GM18870 (cell line): ENCODE results near the gene SARS2.
A peak's percentile ranks its signal among the peaks of the same experiment; 100 is the strongest.

Source experiments
- ATAC-seq: cut with Tn5 transposase; IDR thresholded peaks from one replicate; pipeline ENCODE4 v1.9.1; 2021; ENCODE audit warnings: moderate library complexity; ENCODE audit not compliant: unreplicated experiment

Gene SARS2

DNA sequence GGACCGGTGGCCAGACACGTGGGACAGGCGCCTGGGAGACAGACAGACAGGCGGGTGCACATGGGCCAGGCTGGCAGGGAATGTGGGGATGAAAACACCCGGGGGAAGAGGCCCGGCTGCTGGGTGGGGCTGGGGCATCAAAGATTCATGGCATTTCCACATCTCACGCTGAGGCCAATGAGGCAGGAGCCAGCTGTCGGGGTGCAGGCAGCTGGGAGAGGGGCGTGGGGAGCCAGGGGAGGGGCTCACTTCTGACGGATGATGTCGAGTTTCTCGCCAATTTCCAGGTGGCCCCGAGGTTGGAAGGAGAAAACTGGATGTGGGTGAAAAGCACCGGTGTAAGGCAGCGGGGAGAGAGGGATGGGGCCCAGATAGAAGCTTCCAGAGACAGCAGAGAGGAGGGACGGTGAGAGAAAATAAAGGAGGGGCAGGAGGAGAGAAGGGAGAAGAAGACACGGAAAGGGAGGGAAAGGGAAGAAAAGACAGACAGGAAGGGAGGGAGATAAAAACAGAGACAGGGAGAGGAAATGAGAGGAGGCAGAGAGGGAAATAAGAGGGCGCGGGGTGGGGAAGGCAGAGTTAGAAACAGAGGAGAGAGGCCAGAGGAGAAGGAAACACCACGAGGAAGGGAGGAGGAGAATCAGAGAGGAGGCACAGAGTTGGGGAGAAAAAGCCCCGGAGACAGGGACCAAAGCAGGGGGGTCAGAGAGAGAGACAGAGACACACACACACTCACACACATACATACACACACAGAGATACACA, 10.5 kb downstream of the SARS2 start:
- no peak for ATAC-seq

DNA sequence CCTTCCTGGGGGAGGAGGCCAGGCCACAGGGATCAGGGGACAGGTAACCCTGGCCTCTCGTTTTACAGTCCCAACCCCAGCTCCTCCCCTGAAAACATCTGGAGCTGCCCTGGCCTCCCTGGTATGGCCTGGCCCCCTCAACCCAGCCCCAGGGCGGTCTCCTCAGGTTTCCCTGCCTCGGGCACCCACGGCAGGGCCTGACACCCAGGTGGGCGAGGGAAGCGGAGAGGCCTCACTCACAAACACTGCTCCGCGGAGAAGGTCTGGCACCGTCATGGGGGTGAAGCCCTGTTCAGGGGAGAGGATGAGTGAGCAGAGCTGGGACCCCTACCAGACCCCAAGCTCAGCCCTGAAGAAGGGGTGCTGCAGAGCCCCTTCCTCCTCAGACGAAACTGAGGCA, 12.0 kb downstream of the SARS2 start:
- no peak for ATAC-seq

DNA sequence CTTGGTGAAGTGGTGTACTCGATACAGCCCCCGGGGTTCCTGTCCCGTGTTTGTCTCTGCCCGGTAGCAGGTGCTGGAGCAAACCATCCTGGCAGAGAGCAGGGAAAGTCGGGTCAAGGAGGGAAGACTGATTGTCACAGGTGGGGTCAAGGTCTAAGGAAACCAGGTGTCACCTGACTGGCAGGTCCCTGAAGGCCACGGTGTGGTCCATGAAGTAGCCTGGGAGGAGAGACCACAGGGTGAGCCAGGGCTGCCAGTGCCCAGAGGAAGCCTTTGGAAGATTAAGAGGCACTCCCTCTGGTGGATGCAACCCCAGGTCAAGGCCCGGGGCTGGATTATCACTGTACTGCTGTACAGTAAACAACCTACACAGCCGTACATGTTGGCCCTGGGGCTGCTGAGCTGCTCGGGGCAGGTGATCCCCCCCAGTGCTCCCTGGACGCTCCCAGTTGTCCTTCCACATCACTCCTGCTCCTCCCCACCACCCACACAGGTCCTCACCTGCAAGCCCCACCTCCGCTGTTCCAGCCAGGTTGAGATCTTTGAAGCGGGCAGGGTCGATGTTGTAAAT, 12.6 kb downstream of the SARS2 start:
- no peak for ATAC-seq

DNA sequence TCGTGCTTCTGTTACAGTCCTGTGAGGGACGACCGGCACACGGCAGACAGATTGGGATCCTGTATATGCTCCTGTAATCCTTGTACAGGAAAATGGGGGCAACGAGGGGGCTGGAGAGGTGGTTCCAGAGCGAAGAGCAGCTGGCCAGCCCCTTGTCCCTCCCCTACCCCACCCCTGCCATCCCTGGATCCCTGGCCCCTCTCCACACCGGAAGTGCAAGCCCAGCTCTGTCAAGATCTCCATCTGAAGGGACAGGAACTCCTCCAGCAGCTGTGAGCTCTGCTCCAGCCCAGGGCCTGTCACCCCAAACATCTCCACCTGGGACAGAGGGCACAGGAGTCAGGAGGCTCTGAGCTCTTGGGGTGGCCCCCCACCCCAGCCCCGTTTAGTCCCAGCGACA, 13.0 kb downstream of the SARS2 start:
- no peak for ATAC-seq

DNA sequence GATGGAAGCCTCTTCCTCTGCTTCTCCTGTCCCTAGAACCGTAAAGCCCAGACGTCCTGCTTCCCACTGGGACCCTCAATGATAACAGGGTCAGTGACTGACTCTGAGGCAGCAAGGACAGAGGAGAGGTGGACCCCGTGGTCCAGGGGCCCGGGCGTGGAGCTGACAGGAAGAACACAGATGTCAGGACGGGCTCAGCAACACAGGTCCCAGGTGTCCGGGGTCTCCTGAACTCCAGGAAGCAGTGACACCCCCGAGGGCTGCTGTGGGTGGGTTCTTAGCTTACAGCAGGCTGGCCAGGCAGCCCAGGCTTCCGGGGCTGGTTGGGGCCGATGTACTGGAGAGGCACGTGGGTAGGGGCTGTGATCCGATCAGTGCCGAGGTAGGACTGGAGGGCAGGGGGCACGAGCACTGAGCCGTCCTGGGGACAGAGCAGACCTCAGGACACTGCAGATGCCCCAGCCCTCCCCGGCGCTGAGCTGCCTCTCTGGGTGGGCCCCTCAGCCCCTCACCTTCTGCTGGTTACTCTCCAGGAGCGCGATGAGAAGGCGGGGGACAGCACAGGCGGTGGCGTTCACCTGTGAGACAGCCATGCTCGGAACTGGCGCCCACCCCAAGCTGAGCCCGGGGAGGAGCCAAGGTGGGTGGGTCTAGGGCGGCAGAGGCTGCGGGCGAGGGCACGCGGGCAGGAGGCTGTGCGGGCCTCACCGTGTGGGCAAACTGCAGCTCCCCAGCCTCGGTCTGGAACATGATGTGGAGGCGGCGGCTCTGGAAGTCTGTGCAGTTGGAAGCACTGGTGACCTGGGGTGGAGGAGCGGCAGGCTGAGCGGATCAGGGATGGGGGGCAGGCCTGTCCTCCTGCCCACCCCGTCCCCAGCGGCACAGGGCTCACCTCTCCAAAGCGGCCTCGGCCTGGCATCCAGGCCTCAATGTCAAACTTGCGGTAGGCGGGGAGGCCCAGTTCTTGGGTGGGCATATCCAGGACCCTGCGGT, 14.9 kb downstream of the SARS2 start:
- no peak for ATAC-seq

DNA sequence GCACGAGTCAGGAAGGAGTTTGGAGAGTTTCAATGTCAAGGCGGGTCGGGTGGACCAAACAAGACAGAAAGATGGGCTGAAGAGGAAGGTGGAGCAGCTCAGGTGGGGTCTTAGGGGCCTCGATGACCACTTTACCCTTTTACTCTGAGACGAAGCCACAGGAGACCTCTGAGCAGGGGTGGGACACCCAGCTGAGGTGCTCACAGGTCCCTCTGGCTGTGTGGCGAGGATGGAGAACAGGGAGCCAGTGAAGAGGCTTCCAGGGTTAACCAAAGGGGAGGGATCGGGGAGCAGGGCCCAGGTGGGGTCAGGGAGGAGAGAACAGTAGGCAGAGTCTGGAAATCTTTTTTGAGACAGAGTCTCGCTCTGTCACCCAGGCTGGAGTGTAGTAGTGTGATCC, 16.6 kb downstream of the SARS2 start:
- ATAC-seq: no peak

DNA sequence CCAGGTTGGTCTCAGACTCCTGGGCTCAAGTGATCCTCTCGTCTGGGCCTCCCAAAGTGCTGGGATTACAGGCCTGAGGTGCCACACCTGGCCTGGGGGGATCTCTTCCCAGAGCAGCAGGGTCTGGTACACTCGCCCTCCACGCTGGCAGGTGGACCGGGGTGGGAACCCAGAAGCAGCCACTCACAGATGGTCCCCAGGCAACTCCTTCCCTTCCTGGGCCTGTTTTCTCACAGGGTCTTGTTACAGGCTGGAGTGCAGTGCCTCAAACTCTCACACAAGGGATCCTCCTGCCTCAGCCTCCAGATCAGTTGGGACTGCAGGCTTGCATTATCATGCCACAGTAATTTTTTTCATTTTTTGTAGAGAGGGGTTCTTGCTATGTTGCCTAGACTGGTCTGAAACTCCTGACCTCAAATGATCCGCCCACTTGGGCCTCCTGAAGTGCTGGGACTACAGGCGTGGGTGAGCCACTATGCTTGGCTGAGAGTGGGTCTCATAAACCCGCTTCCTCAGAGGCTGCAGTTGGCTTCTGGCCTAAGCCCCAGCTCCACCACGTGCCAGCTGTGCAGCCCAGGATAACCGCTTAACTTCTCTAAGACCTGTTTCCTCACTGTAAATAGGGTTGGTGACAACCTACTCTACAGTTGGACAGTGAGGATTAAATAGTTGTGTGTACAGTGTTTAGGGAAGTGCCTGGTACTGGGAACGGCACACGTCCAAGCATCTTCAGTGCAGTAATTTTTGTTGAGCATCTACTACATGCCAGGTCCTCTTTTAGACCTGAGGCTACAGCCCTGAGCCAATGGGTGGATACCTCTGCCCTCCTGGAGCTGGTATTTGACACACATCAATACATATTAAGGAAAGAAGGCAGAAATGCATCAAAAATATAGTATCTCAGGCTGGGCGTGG, 17.7 kb downstream of the SARS2 start:
- no peak for ATAC-seq

DNA sequence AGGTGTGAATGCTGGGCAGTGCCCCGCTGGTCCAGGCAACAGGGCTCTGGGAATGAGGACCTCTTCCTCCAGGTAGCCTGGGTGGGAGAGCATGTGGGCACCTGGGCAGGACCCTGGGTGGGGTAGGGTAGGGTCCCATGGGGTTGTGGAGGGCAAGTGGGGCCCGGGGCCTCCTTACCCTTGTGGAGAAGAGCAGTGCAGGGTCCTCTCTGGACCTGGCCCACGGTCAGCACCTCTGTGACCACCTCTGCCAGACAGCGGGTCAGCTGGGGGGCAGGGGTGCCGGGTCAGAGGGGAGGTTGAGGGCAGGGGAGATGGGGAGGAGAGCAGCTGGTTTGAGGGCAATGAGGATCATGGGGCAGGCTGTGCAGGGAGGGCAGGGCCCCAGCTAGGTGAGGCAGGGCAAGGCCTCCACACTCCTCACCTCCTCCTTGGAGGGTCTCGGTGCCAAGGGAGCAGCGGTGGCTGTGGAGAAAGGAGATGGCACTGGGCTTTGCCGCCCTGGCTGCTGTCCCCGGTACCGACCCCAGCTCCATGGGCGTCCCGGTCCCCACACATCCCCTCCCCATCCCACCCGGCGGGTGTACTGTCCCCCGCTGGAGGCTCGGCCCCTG, 19.1 kb downstream of the SARS2 start:
- no peak for ATAC-seq

DNA sequence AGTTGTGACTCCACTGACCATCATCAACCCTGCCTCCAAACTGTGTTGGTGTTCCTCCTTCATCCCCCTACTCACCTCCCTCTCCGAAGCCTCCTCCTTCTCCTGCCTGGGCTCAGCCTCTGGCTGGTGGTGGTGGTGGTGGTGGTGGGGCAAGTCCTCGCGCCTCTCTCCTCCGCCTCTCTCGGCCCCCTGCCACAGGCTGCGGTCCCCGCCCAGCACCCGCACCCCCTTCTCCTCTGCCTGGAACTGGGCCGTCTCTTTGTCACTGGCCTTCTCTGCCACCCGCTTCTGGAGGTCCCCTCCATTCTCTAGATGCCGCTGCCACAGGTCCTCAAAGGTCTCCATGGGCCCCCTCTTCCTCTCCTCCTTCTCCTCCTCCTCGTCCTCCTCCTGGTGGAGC, 20.1 kb downstream of the SARS2 start:
- no peak for ATAC-seq

DNA sequence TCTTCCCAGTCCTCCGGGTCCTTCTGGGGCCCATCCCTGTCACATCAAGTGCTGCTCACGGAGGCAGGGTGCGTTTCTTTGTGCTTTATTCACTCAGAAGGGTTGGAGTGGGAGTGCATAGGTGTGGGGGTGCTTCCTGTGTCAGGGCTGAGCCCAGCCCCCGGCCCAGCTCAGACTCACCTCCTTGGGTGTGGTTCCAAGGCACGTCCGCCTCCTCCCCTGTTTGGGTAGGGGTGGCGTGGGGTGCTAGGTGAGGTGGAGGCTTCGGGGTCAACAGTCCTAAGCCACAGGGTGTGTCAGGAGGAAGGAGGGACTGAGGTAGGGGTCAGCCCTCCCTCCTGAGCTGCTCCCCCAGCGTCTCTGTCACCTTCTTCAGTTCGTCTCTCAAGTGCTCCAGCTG, 21.7 kb downstream of the SARS2 start:
- ATAC-seq: no peak

DNA sequence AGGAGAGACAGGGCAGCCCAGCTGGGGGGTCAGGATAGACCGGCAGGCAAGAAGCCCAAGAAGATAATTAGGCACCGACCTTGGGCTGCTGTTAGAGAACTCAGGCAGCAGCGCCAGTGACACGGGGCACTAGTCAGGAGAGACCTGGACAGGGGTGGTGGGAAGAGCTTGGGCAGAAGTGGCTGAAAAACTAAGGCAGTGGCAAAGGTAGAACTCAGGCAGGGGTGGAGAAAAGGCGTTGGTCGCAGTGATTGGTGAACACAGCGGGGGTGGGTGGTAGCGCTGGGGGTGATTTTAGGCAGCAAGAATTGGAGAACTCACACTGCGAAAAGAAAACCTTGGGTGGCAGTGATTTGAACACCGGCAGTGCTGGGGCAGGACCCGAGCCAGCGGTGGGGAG, 22.9 kb downstream of the SARS2 start:
- no peak for ATAC-seq

DNA sequence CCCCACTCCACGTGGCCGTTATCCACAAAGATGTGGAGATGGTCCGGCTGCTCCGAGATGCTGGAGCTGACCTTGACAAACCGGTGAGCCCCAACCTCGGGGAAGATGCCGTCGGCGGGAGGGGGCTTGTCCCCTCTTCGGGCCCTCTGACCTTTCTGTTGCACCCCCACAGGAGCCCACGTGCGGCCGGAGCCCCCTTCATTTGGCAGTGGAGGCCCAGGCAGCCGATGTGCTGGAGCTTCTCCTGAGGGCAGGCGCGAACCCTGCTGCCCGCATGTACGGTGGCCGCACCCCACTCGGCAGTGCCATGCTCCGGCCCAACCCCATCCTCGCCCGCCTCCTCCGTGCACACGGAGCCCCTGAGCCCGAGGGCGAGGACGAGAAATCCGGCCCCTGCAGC, 23.3 kb downstream of the SARS2 start:
- no peak for ATAC-seq

DNA sequence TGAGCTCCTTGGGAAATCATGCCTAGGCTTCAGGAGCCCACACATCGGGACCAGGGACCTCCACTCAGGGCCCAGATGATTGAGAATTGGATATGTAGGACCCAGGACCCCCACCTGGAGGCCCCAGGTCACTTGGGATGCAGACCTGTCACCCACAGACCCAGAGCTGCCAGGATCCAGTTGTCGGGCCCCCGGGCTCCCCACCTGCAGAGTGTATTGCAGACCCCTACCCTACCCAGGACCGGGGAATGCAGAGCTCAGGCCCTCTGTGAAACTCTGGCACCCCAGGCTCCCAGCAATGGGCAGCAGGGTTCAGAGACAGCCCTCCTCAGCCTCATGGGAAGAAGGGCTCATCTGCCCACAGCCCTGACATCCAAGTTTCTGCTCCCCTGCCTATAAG, 24.9 kb downstream of the SARS2 start:
- no peak for ATAC-seq

DNA sequence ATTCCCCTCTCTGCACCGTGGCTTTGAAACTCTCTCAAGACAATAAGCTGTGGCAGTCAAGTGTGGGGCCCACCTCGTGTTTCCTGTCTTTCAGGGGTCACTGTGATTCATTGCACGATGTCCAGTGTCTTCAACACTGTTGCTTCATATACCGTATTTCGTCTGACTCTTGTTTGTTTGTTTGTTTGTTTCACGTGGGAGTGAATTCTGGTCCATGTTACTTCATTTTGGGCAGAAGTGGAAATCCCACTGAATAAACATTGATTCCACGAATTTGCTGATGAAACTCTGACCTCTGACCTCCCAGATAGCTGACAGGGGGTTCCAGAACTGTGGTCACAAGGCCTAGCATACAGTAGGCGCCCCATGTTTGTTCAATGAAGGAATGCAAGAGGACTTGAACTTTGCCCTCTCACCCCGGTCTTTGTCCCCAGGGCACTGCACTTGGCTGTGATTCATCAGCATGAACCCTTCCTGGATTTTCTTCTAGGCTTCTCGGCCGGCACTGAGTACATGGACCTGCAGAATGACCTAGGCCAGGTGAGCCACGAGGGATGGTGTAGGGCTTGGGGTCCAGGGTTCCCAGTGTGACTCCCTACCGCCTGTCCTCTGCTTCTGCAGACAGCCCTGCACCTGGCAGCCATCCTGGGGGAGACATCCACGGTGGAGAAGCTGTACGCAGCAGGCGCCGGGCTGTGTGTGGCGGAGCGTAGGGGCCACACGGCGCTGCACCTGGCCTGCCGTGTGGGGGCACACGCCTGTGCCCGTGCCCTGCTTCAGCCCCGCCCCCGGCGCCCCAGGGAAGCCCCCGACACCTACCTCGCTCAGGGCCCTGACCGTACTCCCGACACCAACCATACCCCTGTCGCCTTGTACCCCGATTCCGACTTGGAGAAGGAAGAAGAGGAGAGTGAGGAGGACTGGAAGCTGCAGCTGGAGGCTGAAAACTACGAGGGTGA, 25.7 kb downstream of the SARS2 start:
- ATAC-seq: no peak

DNA sequence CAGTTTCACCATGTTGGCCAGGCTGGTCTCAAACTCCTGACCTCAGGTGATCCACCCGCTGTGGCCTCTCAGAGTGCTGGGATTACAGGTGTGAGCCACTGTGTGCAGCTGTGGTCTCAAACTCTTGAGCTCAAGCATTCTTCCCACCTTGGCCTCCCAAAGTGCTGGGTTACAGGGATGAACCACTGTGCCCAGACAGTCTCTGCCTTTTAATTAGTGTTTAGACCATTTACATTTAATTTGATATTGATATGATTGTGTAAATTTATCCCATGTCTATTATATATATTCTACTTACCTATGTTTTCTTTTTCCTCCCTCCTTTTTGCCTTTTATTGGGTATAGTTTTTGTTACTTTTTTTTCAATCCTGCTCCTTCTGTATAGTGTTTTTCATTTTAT, 28.9 kb downstream of the SARS2 start:
- no peak for ATAC-seq

DNA sequence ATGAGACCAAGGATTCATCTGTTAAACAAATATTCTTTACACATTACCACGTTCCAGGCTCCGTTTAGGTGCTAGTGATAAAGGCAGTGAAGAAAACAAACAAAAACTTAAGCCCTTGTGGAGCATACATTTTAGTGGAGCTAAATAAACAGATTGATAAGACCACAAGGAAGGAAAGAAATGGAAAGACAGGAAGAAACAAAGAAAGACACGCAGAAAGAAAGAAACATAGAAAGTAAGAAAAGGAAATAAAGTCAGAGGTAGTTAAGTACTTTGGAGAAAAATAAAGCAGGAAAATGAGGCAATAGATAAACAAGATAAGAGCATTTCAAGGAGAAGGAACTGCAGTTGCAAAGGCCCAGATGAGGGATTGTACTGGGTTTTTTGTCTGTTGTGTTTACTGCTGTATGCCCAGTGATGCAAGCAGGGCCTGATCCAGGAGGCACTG, 29.8 kb downstream of the SARS2 start:
- ATAC-seq: no peak

DNA sequence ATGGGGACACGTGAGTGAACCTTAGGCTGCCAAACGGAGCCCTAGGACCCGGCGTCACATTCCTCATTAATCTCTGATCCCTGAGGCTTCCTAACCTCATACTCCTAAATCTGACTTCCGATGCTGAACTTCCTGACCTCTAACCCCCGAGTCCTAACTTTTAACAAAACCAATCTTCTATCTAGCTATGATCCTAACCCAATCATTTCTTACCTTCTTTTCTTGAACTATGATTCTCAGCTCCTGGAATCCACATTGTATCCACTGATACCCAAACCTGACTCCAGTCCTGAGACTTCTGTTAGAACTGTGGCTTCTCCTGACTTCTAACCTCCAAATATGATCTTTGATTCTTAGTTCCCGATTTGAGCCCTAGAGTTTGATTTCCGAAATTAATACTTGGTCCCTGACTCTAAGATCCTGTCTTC, 30.3 kb downstream of the SARS2 start:
- ATAC-seq: no peak

DNA sequence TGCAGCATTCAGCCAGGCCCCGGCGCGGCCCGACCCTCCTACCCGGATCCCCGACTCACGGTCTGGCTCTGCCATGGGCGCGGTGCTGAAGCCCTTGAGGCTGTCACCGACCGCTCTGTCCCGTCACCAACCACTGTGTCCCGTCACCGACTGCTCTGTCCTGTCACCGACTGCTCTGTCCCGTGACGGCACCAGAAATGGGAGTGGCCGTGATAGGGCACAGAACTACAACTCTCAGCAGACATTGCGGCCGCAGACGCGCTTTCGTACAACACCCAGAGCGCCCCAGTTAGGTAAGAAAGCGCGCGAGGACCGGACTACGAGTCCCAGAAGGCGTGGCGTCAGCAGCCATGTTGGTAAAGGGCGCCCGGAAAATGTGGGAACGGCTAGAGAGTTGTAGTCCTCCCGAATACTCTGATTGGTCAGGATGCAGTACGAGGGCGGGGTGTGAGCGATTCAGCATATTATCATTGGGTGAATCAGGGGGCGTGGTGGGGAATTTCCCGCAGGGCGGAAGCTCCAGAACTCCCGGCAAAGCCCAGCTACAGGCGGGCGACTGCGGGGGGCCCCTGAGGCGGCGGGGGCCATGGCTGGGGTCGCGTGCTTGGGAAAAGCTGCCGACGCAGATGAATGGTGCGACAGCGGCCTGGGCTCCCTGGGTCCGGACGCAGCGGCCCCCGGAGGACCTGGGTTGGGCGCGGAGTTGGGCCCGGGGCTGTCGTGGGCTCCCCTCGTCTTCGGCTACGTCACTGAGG, 30.9 kb downstream of the SARS2 start, which contains the start of the genes NFKBIB and SIRT2:
Gene NFKBIB (plus strand): TSS at position 523 of the 755 bp plus-strand sequence. CDS start 64 bp downstream, at position 587.
Gene SIRT2 (minus strand): TSS at position 172 of the 755 bp plus-strand sequence. CDS start 97 bp downstream, at position 75.
- peak; percentile 91 for ATAC-seq
